Measurements from ENCODE around the gene S1PR3. TPM values are rescaled to one million over a fixed set of nuclear protein-coding genes. Genes with fewer than 3 reads are reported as not detected.
A peak's percentile ranks its signal among the peaks of the same experiment; 100 is the strongest.

Gene S1PR3
- total RNA-seq, 1 donor from 2014 or later: 1.6 TPM

GRCh38 chr9:88987661-88988060 lies 3.6 kb upstream of the S1PR3 start:
- H3K27ac Mint-ChIP-seq (ENCODE audit: unreplicated experiment): no peak overlapping the region
- no peaks in the 10 kb centered on the region for H3K36me3 Mint-ChIP-seq (ENCODE audit: unreplicated experiment)
- no peak for DNase-seq (ENCODE audit: extremely low spot score, unreplicated experiment)
- peaks cover 11% of the 10 kb centered on the region for H3K27me3 Mint-ChIP-seq (ENCODE audit: unreplicated experiment)
- peaks cover 17% of the 10 kb centered on the region for H3K4me1 Mint-ChIP-seq (ENCODE audit: unreplicated experiment)
- no peak overlapping the region for H3K4me3 Mint-ChIP-seq (ENCODE audit: unreplicated experiment)
- no peaks in the 10 kb centered on the region for H3K9me3 Mint-ChIP-seq (ENCODE audit: unreplicated experiment)
- no peak for TF ChIP-seq CTCF (IDR thresholded peaks at IDR 0.05)

GRCh38 chr9:88988796-88989641 lies 2.2 kb upstream of the S1PR3 start:
- H3K36me3 Mint-ChIP-seq (ENCODE audit: unreplicated experiment): no peaks in the 10 kb centered on the region
- no peak for DNase-seq (ENCODE audit: extremely low spot score, unreplicated experiment)
- no peak overlapping the region for H3K27ac Mint-ChIP-seq (ENCODE audit: unreplicated experiment)
- H3K27me3 Mint-ChIP-seq (ENCODE audit: unreplicated experiment): peaks cover 9% of the 10 kb centered on the region
- H3K9me3 Mint-ChIP-seq (ENCODE audit: unreplicated experiment): no peaks in the 10 kb centered on the region
- no peak for TF ChIP-seq CTCF (IDR thresholded peaks at IDR 0.05)
- no peak overlapping the region for H3K4me3 Mint-ChIP-seq (ENCODE audit: unreplicated experiment)
- peaks cover 21% of the 10 kb centered on the region for H3K4me1 Mint-ChIP-seq (ENCODE audit: unreplicated experiment)

- Mint-ChIP-seq H3K4me3 (ENCODE audit: unreplicated experiment) (peak overlapping the region; percentile 65), H3K36me3 (ENCODE audit: unreplicated experiment) (no peaks in the 10 kb centered on the region), H3K27ac (ENCODE audit: unreplicated experiment) (no peak overlapping the region), H3K9me3 (ENCODE audit: unreplicated experiment) (no peaks in the 10 kb centered on the region), H3K27me3 (ENCODE audit: unreplicated experiment) (no peaks in the 10 kb centered on the region), H3K4me1 (ENCODE audit: unreplicated experiment) (peaks cover 27% of the 10 kb centered on the region)
- DNase-seq (ENCODE audit: extremely low spot score, unreplicated experiment): no peak
- no peak for TF ChIP-seq CTCF (IDR thresholded peaks at IDR 0.05)
Observed at GRCh38 chr9:88990041-88990728, 1.1 kb upstream of the S1PR3 start.

- H3K27me3 Mint-ChIP-seq (ENCODE audit: unreplicated experiment): no peaks in the 10 kb centered on the region
Observed at GRCh38 chr9:88990729-88991065, 571 bp upstream of the S1PR3 start.

More at GRCh38 chr9:88990729-88991065, 571 bp upstream of the S1PR3 start:
- Mint-ChIP-seq H3K4me1 (ENCODE audit: unreplicated experiment) (peaks cover 30% of the 10 kb centered on the region), H3K36me3 (ENCODE audit: unreplicated experiment) (no peaks in the 10 kb centered on the region), H3K4me3 (ENCODE audit: unreplicated experiment) (peak overlapping the region; percentile 65), H3K9me3 (ENCODE audit: unreplicated experiment) (no peaks in the 10 kb centered on the region), H3K27ac (ENCODE audit: unreplicated experiment) (no peak overlapping the region)
- DNase-seq (ENCODE audit: extremely low spot score, unreplicated experiment): no peak
- peak; percentile 12 for TF ChIP-seq CTCF (IDR thresholded peaks at IDR 0.05)

Measured in osteocyte (in vitro differentiated cells).